B cell (primary cell): Measurements from ENCODE around the gene PBX1. TPM values are rescaled to one million over a fixed set of nuclear protein-coding genes. Genes with fewer than 3 reads are reported as not detected.

ENCODE experiments used
- ATAC-seq: fragments of 200-7000 bp; cut with Tn5 transposase; one replicate; pipeline ENCODE4 v1.10.0; 2021; ENCODE audit warnings: low read depth, mild to moderate bottlenecking, moderate number of reproducible peaks, moderate library complexity
- CTCF ChIA-PET: fragments of 350-600 bp; sonication (Branson Sonifier 250); formaldehyde crosslinking; loops from one replicate; lab custom pipeline; 2021; ENCODE audit warnings: antibody characterized with exemption, inconsistent platforms; lab: Charles Lee
- POLR2A ChIA-PET: fragments of 350-600 bp; sonication (Branson Sonifier 250); formaldehyde crosslinking; loops from one replicate; lab custom pipeline; 2021; ENCODE audit warnings: antibody characterized with exemption; lab: Charles Lee
- DNase-seq: peaks from one replicate; pipeline ENCODE4 v3.0.0; 2013
- H2AFZ ChIP-seq: 2 replicates; pipeline ENCODE4 v1.6.1; 2012; ENCODE audit warnings: mild to moderate bottlenecking, low read depth, low read length; ENCODE audit not compliant: insufficient read depth, poor library complexity, severe bottlenecking
- H3K27ac ChIP-seq, 2 donors: 1 replicate in 1 of 2; 2 replicates in 1 of 2; pipeline ENCODE4 v1.5.1; 2012 to 2013; ENCODE audit warnings: low read length in 2 of 2, mild to moderate bottlenecking in 2 of 2, moderate library complexity in 1 of 2
- H3K27me3 ChIP-seq, 4 experiments: fragments of 200-600 bp in 1 of 4; sonication (generic) in 1 of 4; replicated peaks in 1 of 4; 1 replicate in 2 of 4; 2 replicates in 2 of 4; pipeline versions ENCODE4 v1.6.1 to v1.7.0; 2013 to 2016; ENCODE audit warnings: low read length in 3 of 4, mild to moderate bottlenecking in 2 of 4, mixed read lengths in 1 of 4, moderate library complexity in 1 of 4; ENCODE audit not compliant: insufficient read depth in 4 of 4, control insufficient read depth in 3 of 4; ENCODE audit errors: control extremely low read depth in 1 of 4
- H3K36me3 ChIP-seq, 2 experiments: replicated peaks in 1 of 2; 1 replicate in 1 of 2; 2 replicates in 1 of 2; pipeline versions ENCODE4 v1.6.1 to v1.7.1; 2013; ENCODE audit warnings: low read length in 1 of 2; ENCODE audit not compliant: insufficient read depth in 2 of 2, control insufficient read depth in 1 of 2; ENCODE audit errors: control extremely low read depth in 1 of 2, extremely low read depth in 1 of 2
- H3K4me1 ChIP-seq, 2 donors: fragments of 200-600 bp in 1 of 2; sonication (generic) in 1 of 2; 1 replicate in 1 of 2; 2 replicates in 1 of 2; pipeline versions ENCODE4 v1.5.1 to v1.6.1; 2013 to 2017; ENCODE audit warnings: low read length in 2 of 2; ENCODE audit not compliant: control insufficient read depth in 2 of 2, insufficient read depth in 2 of 2
- H3K4me2 ChIP-seq: replicated peaks from 2 replicates; pipeline ENCODE3; 2012; ENCODE audit warnings: mild to moderate bottlenecking, low read depth, low read length; ENCODE audit not compliant: poor library complexity, severe bottlenecking
- H3K4me3 ChIP-seq, 5 experiments: fragments of 200-600 bp in 1 of 5; sonication (generic) in 1 of 5; 1 replicate in 3 of 5; 2 replicates in 2 of 5; pipeline versions ENCODE4 v1.5.1 to v1.7.0; 2011 to 2016; ENCODE audit warnings: low read length in 4 of 5, mild to moderate bottlenecking in 4 of 5, low read depth in 2 of 5, control low read depth in 1 of 5, moderate library complexity in 1 of 5; ENCODE audit not compliant: insufficient read depth in 1 of 5; ENCODE audit errors: control extremely low read depth in 1 of 5, extremely low read depth in 1 of 5
- H3K79me2 ChIP-seq: fragments of 200-600 bp; sonication (generic); one replicate; pipeline ENCODE4 v1.6.0; 2016; ENCODE audit warnings: low read length; ENCODE audit not compliant: control insufficient read depth, insufficient read depth
- H3K9ac ChIP-seq: fragments of 200-600 bp; sonication (generic); 2 replicates; pipeline ENCODE4 v1.6.1; 2017; ENCODE audit warnings: mild to moderate bottlenecking, low read length, moderate library complexity
- H3K9me3 ChIP-seq, 3 donors: one replicate each; pipeline versions ENCODE4 v1.6.1 to v1.7.1; 2013; ENCODE audit warnings: low read length in 2 of 3; ENCODE audit not compliant: control insufficient read depth in 2 of 3, insufficient read depth in 1 of 3; ENCODE audit errors: control extremely low read depth in 1 of 3
- H4K20me1 ChIP-seq: 2 replicates; pipeline ENCODE4 v1.6.0; 2012; ENCODE audit warnings: mild to moderate bottlenecking, low read length; ENCODE audit not compliant: insufficient read depth, control insufficient read depth, poor library complexity, severe bottlenecking
- H3K27ac Mint-ChIP-seq: one replicate; pipeline ENCODE4 v1.8.0; 2021; ENCODE audit warnings: mixed read lengths
- H3K27me3 Mint-ChIP-seq: one replicate; pipeline ENCODE4 v1.8.0; 2021; ENCODE audit warnings: mixed read lengths
- H3K4me1 Mint-ChIP-seq: one replicate; pipeline ENCODE4 v1.8.0; 2021; ENCODE audit warnings: mixed read lengths
- H3K4me3 Mint-ChIP-seq: one replicate; pipeline ENCODE4 v1.8.0; 2021; ENCODE audit warnings: mixed read lengths
- H3K9me3 Mint-ChIP-seq: one replicate; pipeline ENCODE4 v1.8.0; 2022; ENCODE audit warnings: mixed read lengths; ENCODE audit not compliant: insufficient read depth
- CTCF ChIP-seq: fragments of 200-600 bp; IDR thresholded peaks from one replicate; pipeline ENCODE4 v1.8.0; 2022; ENCODE audit warnings: antibody characterized with exemption, mild to moderate bottlenecking
- EZH2 ChIP-seq: IDR thresholded peaks from 2 replicates; pipeline ENCODE4 v1.6.1; 2012; ENCODE audit warnings: borderline replicate concordance, low read depth, mild to moderate bottlenecking, moderate library complexity, low read length; ENCODE audit not compliant: insufficient read depth, poor library complexity, severe bottlenecking
- WGBS: methylation state at CpG from one replicate; pipeline ENCODE4 v1.1.5; 2013; ENCODE audit warnings: missing lambda C conversion rate; ENCODE audit not compliant: insufficient coverage; 5-methylcytosine and 5-hydroxymethylcytosine counted together
- intact Hi-C: fragments of 100-400 bp; cut with micrococcal nuclease; formaldehyde crosslinking; loops from one replicate; pipeline ENCODE4 v1.10.0; 2022
- polyA plus RNA-seq: library from polyadenylated mRNA; depleted of rRNA; stranded (reverse); fragments of >200 nt; gene quantifications from 2 replicates; pipeline ENCODE4 v1.2.3, GENCODE V29; 2012
- total RNA-seq, 2 donors: library from RNA; stranded (reverse); fragments of 120-200 nt in 1 of 2; gene quantifications; 1 replicate in 1 of 2; 2 replicates in 1 of 2; pipeline versions ENCODE4 v1.2.3 to v1.2.4, GENCODE V29; 2013 to 2022

Gene PBX1
- total and polyA plus RNA-seq, 2 donors (not counting 1 experiment from before 2014, with no cell fraction given) = 0.32 TPM; not detected in 1

GRCh38 chr1:164583196-164583595, 24.2 kb downstream of the PBX1 start:
- Histone ChIP-seq H3K4me2 (no peak overlapping the region), H4K20me1 (no peaks in the 10 kb centered on the region), H3K4me3 (no peak overlapping the region), H3K9me3 (peaks cover 0 to 4% (median 0%) of the 10 kb centered on the region in 3 donors), H3K27ac (no peak overlapping the region), H3K36me3 (no peaks in the 10 kb centered on the region), H3K4me1 (no peaks in the 10 kb centered on the region), H2AFZ (no peak overlapping the region), H3K9ac (no peak overlapping the region), H3K79me2 (no peaks in the 10 kb centered on the region), H3K27me3 (peaks cover 0 to 4% (median 0%) of the 10 kb centered on the region in 4 experiments)
- no CpG with 5 or more reads among the region's 1 CpG for WGBS
- H3K27ac Mint-ChIP-seq = no peak overlapping the region
- no peaks in the 10 kb centered on the region for H3K9me3 Mint-ChIP-seq
- DNase-seq = no peak
- no peak for TF ChIP-seq CTCF
- TF ChIP-seq EZH2 = no peak
- CTCF ChIA-PET = no interaction called here
- intact Hi-C loops = no loop called here
- H3K4me3 Mint-ChIP-seq = no peak overlapping the region
- POLR2A ChIA-PET = no interaction called here
- H3K4me1 Mint-ChIP-seq = no peaks in the 10 kb centered on the region
- ATAC-seq = no peak
- H3K27me3 Mint-ChIP-seq = peaks cover 12% of the 10 kb centered on the region

- peaks cover 0 to 4% (median 0%) of the 10 kb centered on the region in 3 donors for H3K9me3 ChIP-seq
- CTCF ChIA-PET = no interaction called here
- no peaks in the 10 kb centered on the region for H3K79me2 ChIP-seq
- Mint-ChIP-seq H3K27ac (no peak overlapping the region), H3K27me3 (peaks cover 13% of the 10 kb centered on the region), H3K4me3 (no peak overlapping the region), H3K4me1 (no peaks in the 10 kb centered on the region), H3K9me3 (no peaks in the 10 kb centered on the region)
- no peaks in the 10 kb centered on the region for H4K20me1 ChIP-seq
- no peak overlapping the region for H3K27ac ChIP-seq
- TF ChIP-seq CTCF (no peak), EZH2 (no peak)
- DNase-seq (no peak), ATAC-seq (no peak)
- peaks cover 0 to 4% (median 0%) of the 10 kb centered on the region in 4 experiments for H3K27me3 ChIP-seq
- POLR2A ChIA-PET = no interaction called here
- H3K36me3 ChIP-seq = no peaks in the 10 kb centered on the region
- intact Hi-C loops = no loop called here
- H3K4me3 ChIP-seq = no peak overlapping the region
- H3K9ac ChIP-seq = no peak overlapping the region
- H3K4me2 ChIP-seq = no peak overlapping the region
- H2AFZ ChIP-seq = no peak overlapping the region
- WGBS = 100% methylated on average over 1 of the region's 5 CpGs
- H3K4me1 ChIP-seq = no peaks in the 10 kb centered on the region
Observed at GRCh38 chr1:164583835-164584539, 25.0 kb downstream of the PBX1 start.
